DND-41 (cell line): Measurements from ENCODE around the gene FAM180A.

Source experiments
- ATAC-seq: fragments of 200-7000 bp; cut with Tn5 transposase; 3 replicates; pipeline ENCODE4 v1.9.1; 2021; ENCODE audit warnings: low read depth; ENCODE audit not compliant: insufficient read depth
- DNase-seq: peaks from one replicate; pipeline ENCODE4 v3.0.0-alpha.2; 2020
- H2AFZ ChIP-seq: 2 replicates; pipeline ENCODE4 v1.6.0; 2012; ENCODE audit warnings: low read depth, low read length
- H3K27ac ChIP-seq: 2 replicates; pipeline ENCODE4 v1.5.1; 2012; ENCODE audit warnings: low read length, inconsistent platforms
- H3K27me3 ChIP-seq: fragments of 200-600 bp; sonication (generic); 2 replicates; pipeline ENCODE4 v1.6.0; 2012; ENCODE audit warnings: low read length, mild to moderate bottlenecking, inconsistent platforms; ENCODE audit not compliant: insufficient read depth, poor library complexity
- H3K36me3 ChIP-seq: 2 replicates; pipeline ENCODE4 v1.5.1; 2012; ENCODE audit warnings: low read length, inconsistent platforms; ENCODE audit not compliant: insufficient read depth
- H3K4me1 ChIP-seq: 2 replicates; pipeline ENCODE4 v1.5.1; 2012; ENCODE audit warnings: mild to moderate bottlenecking, low read length; ENCODE audit not compliant: insufficient read depth
- H3K4me2 ChIP-seq: 2 replicates; pipeline ENCODE4 v1.6.0; 2012; ENCODE audit warnings: mild to moderate bottlenecking, moderate library complexity, low read length, inconsistent platforms; ENCODE audit not compliant: insufficient read depth
- H3K4me3 ChIP-seq, 2 experiments: fragments of 200-600 bp in 1 of 2; shearing (Covaris generic) in 1 of 2; 2 replicates each; pipeline ENCODE4 v1.5.1; 2012 to 2016; ENCODE audit warnings: inconsistent platforms in 2 of 2, low read length in 2 of 2, mild to moderate bottlenecking in 2 of 2, low read depth in 1 of 2, moderate library complexity in 1 of 2
- H3K79me2 ChIP-seq: 2 replicates; pipeline ENCODE4 v1.6.0; 2012; ENCODE audit warnings: low read length, inconsistent platforms; ENCODE audit not compliant: insufficient read depth
- H3K9ac ChIP-seq: 2 replicates; pipeline ENCODE4 v1.6.0; 2012; ENCODE audit warnings: low read depth, mild to moderate bottlenecking, inconsistent platforms, low read length, moderate library complexity
- H3K9me3 ChIP-seq: 2 replicates; pipeline ENCODE4 v1.5.1; 2012; ENCODE audit warnings: low read length, moderate library complexity, mild to moderate bottlenecking, inconsistent platforms; ENCODE audit not compliant: insufficient read depth, severe bottlenecking
- H4K20me1 ChIP-seq: 2 replicates; pipeline ENCODE4 v1.6.0; 2012; ENCODE audit warnings: low read length; ENCODE audit not compliant: insufficient read depth
- CTCF ChIP-seq: IDR thresholded peaks from 2 replicates; pipeline ENCODE4 v1.5.1; 2012; ENCODE audit warnings: borderline replicate concordance, low read length, moderate library complexity, mild to moderate bottlenecking; ENCODE audit not compliant: poor library complexity, severe bottlenecking; ENCODE audit errors: extremely low read depth
- EZH2 ChIP-seq: IDR thresholded peaks from 3 replicates; pipeline ENCODE4 v1.6.1; 2012; ENCODE audit warnings: borderline replicate concordance, low read depth, mild to moderate bottlenecking, moderate library complexity, low read length, inconsistent platforms; ENCODE audit not compliant: severe bottlenecking

Gene FAM180A

GRCh38 chr7:135684136-135684535 is 64.5 kb downstream of the FAM180A start:
- H3K27ac ChIP-seq = no peak overlapping the region
- no peaks in the 10 kb centered on the region for H3K9me3 ChIP-seq
- H3K27me3 ChIP-seq = no peaks in the 10 kb centered on the region
- no peak overlapping the region for H2AFZ ChIP-seq
- no peak overlapping the region for H3K4me3 ChIP-seq
- no peak overlapping the region for H3K9ac ChIP-seq
- ATAC-seq = no peak
- no peaks in the 10 kb centered on the region for H3K4me1 ChIP-seq
- no peak for TF ChIP-seq CTCF
- TF ChIP-seq EZH2 = no peak
- H3K4me2 ChIP-seq = no peak overlapping the region
- peaks cover 5% of the 10 kb centered on the region for H3K36me3 ChIP-seq
- 0 out of 2 replicates have a peak, but pooled peaks cover 3% of the 10 kb centered on the region for H3K79me2 ChIP-seq
- H4K20me1 ChIP-seq = peaks cover 4% of the 10 kb centered on the region; the same call in 1 of the 2 replicates
- no peak for DNase-seq

GRCh38 chr7:135683609-135684008 is 65.0 kb downstream of the FAM180A start:
- no peak overlapping the region for H3K4me3 ChIP-seq
- no peaks in the 10 kb centered on the region for H3K27me3 ChIP-seq
- H3K4me2 ChIP-seq = no peak overlapping the region
- no peaks in the 10 kb centered on the region for H3K9me3 ChIP-seq
- no peak overlapping the region for H2AFZ ChIP-seq
- TF ChIP-seq EZH2 = no peak
- TF ChIP-seq CTCF = no peak
- no peak for ATAC-seq
- no peak for DNase-seq
- H3K79me2 ChIP-seq = 0 out of 2 replicates have a peak, but pooled peaks cover 3% of the 10 kb centered on the region
- no peak overlapping the region for H3K9ac ChIP-seq
- H4K20me1 ChIP-seq = peaks cover 4% of the 10 kb centered on the region; the same call in 1 of the 2 replicates
- peaks cover 8% of the 10 kb centered on the region for H3K36me3 ChIP-seq
- H3K4me1 ChIP-seq = no peaks in the 10 kb centered on the region
- H3K27ac ChIP-seq = no peak overlapping the region

- Histone ChIP-seq H2AFZ (no peak overlapping the region), H3K9ac (no peak overlapping the region), H4K20me1 (peaks cover 4% of the 10 kb centered on the region; the same call in 1 of the 2 replicates), H3K9me3 (no peaks in the 10 kb centered on the region), H3K4me1 (no peaks in the 10 kb centered on the region), H3K4me2 (no peak overlapping the region), H3K4me3 (no peak overlapping the region), H3K27me3 (no peaks in the 10 kb centered on the region), H3K79me2 (peaks cover 6% of the 10 kb centered on the region; the same call in 1 of the 2 replicates), H3K36me3 (peaks cover 16% of the 10 kb centered on the region), H3K27ac (no peak overlapping the region)
- ATAC-seq = no peak
- TF ChIP-seq CTCF (no peak), EZH2 (no peak)
- no peak for DNase-seq
These were observed 66.4 kb downstream of the FAM180A start for GRCh38 chr7:135682191-135682590.
